ENCODE results near the gene ADA.
"Not testable (repeated sequence)": the region's sequence is repeated elsewhere in the genome, so short reads cannot be mapped to it uniquely, and the experiment has no call there.

ADA gene

GRCh38 chr20:44678990-44679611, 27.6 kb upstream of the ADA start:
- DNase-seq (ENCODE audit: low read depth) = no peak

GRCh38 chr20:44678242-44678641, 26.7 kb upstream of the ADA start:
- DNase-seq (ENCODE audit: low read depth) = no peak

DNA sequence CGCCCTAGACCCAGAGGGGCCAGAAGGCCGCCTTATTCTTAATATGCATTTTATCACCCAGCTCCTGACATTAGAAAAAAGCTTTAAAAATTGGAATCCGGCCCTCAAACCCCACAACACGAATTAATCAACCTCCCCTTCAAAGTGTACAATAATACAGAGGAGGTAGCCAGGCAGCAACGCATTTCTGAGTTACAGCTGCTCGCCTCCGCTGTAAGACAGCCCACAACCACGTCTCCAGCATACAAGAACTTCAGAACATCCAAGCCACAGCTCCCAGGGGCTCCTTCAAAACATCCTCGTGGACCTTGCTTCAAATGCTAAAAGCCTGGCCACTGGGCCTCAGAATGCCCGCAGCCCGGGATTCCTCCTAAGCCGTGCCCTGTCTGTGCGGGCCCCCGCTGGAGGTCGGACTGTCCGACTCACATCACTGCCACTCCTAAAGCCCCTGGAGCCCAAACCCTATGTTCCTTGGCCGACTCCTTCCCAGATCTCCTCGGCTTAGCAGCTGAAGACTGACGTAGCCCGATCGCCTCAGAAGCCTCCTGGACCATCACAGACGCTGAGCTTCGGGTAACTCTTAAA, 20.9 kb upstream of the ADA start:
- not testable (repeated sequence) for DNase-seq (ENCODE audit: low read depth)

DNA sequence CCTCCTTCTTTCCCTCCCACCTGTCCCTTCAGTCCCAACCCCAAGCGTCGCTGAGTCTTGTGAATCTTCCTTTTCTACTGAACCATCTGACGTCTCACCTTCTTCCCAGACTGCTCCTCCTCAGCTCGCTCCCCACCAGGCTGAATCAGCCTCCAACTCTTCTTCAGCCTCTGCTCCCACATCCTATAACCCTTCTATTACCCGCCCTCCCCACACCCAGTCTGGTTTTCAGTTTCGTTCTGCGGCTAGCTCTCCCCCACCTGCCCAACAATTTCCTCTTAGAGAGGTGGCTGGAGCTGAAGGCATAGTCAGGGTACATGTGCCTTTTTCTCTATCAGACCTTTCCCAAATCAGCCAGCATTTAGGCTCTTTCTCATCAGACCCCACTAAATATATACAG, 20.0 kb upstream of the ADA start:
- peak; percentile 44 for DNase-seq (ENCODE audit: low read depth)

DNA sequence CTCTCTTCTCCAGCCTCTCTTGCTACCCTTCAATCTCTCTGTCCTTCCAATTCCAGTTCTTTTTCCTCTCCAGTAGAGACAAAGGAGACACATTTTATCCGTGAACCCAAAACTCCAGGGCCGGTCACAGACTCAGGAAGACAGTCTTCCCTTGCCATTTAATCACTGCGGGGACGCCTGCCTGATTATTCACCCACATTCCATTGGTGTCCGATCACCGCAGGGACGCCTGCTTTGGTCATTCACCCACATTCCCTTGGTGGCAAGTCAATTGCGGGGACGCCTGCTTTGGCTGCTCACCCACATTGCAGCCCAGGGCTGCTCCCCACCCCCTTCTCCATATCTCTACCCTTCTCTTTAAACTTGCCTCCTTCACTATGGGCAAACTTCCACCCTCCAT, 19.4 kb upstream of the ADA start:
- not testable (repeated sequence) for DNase-seq (ENCODE audit: low read depth)

GRCh38 chr20:44666066-44666465, 14.6 kb upstream of the ADA start:
- DNase-seq (ENCODE audit: low read depth) = no peak

- no peak for DNase-seq (ENCODE audit: low read depth)
Observed at GRCh38 chr20:44664131-44664530, 12.6 kb upstream of the ADA start.

- no peak for DNase-seq (ENCODE audit: low read depth)
Observed at GRCh38 chr20:44662261-44662660, 10.8 kb upstream of the ADA start.

DNA sequence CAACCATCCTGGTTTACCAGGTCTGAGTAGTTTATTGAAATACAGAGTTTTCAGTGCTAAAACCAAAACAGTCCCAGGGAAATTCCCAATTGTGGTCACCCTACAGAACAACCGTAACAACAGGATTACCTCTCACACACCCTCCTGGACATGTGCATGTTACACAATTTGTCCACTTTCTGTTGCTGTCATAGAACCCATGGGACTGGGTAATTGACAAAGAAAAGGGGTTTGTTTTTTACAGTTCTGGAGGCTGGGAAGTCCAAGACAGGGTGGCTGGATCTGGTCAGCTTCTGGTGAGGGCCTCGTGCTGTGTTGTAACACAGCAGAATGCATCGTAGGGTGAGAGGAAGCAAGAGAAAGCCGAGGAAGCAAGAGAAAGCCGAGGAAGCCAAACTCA, 9.1 kb upstream of the ADA start:
- no peak for DNase-seq (ENCODE audit: low read depth)

- no peak for DNase-seq (ENCODE audit: low read depth)
Observed at GRCh38 chr20:44659931-44660330, 8.4 kb upstream of the ADA start.

- no peak for DNase-seq (ENCODE audit: low read depth)
Observed at GRCh38 chr20:44658810-44659209, 7.3 kb upstream of the ADA start.

- DNase-seq (ENCODE audit: low read depth) = no peak
Observed at GRCh38 chr20:44657875-44658274, 6.4 kb upstream of the ADA start.

GRCh38 chr20:44656448-44656847, 4.9 kb upstream of the ADA start:
- DNase-seq (ENCODE audit: low read depth) = no peak

GRCh38 chr20:44654210-44654609, 2.7 kb upstream of the ADA start:
- DNase-seq (ENCODE audit: low read depth) = not testable (repeated sequence)

DNA sequence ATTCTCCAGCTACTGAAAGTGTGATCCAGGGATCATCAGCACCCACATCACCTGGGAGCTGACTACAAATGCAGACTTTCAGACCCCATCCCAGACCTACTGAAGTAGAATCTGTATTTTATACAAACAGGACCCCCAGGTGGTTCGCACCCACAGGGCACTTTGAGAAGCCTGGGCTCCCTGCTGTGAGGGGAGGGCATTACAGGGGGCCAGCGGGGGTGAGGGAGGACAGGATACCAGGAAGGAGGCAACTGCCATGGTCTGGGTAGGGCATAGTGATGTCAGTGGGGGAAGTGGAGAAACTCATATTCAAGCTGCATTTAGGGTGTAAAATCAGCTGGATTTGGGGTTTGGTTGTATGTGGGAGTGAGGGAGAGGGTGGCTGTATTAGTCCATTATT, 2.0 kb upstream of the ADA start:
- no peak for DNase-seq (ENCODE audit: low read depth)

GRCh38 chr20:44651434-44651683, 140 bp downstream of the ADA start:
- DNase-seq (ENCODE audit: low read depth) = no peak

GRCh38 chr20:44650771-44651433, 597 bp downstream of the ADA start:
- DNase-seq (ENCODE audit: low read depth) = no peak

GRCh38 chr20:44649976-44650375, 1.5 kb downstream of the ADA start:
- no peak for DNase-seq (ENCODE audit: low read depth)

DNA sequence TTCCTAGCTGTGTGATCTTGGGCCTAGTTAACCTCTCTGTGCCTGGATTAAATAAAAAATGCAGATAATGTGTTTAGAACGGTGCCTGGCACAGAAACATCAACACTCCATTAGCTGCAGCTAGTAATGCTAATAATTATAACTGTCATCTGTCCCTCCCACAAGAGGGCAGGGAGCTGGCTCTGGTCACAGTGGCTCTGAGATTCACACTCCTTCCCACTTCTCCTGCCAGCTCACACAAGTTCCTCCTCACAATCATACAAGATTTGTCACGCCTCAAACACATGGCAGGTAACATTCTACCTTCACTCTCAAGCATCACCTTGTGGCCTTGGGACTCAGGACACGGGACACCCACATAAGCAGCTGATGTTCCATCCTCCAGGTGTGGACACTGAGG, 2.4 kb downstream of the ADA start:
- no peak for DNase-seq (ENCODE audit: low read depth)

- DNase-seq (ENCODE audit: low read depth) = no peak
Observed at GRCh38 chr20:44648579-44648978, 2.9 kb downstream of the ADA start.

- DNase-seq (ENCODE audit: low read depth) = no peak
Observed at GRCh38 chr20:44648068-44648467, 3.4 kb downstream of the ADA start.

DNA sequence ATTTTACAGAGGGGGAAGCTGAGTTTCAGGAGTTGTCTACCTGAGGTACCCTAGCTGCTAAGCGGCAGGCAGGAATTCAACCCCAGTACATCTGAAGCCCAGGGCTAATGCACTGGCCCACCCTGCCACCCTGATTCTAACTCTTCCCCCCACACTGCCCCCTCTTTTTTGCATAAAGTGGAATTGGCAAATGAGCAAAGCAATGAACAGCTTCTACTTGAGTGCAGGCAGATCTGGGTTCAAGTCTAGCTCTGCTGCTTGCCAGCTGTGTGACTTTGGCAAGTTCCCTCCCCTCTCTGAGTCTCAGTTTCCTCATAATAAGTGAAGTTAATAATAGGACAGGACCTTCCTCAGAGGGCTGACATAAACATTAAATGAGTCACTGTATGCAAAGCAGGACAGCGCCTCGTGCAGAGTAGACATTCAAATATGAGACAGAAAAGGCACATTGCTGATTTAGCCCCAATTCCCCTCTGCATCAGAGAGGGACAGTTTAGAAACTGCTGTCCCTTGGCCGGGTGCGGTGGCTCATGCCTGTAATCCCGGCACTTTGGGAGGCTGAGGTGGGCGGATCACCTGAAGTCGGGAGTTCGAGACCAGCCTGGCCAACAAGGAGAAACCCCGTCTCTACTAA, 4.7 kb downstream of the ADA start:
- DNase-seq (ENCODE audit: low read depth) = no peak

DNA sequence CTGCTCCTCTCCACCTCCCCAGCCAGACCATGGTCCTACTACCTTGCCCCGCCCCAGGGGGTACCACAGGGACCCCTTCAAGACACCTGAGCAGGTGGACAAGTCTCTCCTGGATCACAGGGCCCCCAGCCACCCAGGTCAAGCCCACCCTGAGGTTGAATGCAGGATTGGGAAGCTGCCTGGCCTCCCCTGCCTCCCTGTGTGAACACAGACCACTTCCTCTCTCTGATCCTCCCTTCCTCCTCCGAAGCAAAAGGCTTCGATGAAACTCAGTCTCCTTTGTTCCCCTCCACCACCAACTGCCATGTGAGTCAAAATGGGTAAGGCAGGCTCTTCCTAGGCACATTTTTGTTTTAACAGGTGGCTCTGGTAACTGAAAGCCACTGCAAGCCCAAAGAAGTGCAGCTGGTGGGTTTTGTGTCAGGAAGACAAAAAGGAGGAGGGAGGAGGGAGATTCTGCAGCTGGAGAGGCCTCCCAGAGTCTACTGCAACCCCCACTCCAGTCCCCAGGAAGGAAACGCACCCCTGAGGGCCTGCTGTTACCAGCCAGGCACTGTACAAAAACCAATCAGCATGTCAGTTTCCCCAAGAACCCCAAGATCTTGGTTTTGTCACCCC, 5.4 kb downstream of the ADA start:
- no peak for DNase-seq (ENCODE audit: low read depth)
